Endothelial cell (in vitro differentiated cells): Measurements from ENCODE around the gene CAMSAP1. TPM values are rescaled to one million over a fixed set of nuclear protein-coding genes. Genes with fewer than 3 reads are reported as not detected.

Experiments used
- DNase-seq: peaks from one replicate; pipeline ENCODE4 v3.0.0; 2021; ENCODE audit warnings: low spot score
- H3K27ac Mint-ChIP-seq: one replicate; pipeline ENCODE4 v1.8.0; 2021; ENCODE audit warnings: mixed read lengths, inconsistent platforms; ENCODE audit not compliant: unreplicated experiment
- H3K27me3 Mint-ChIP-seq: one replicate; pipeline ENCODE4 v1.8.0; 2021; ENCODE audit warnings: mild to moderate bottlenecking, moderate library complexity, mixed read lengths, inconsistent platforms; ENCODE audit not compliant: unreplicated experiment
- H3K36me3 Mint-ChIP-seq: one replicate; pipeline ENCODE4 v1.8.0; 2021; ENCODE audit warnings: mild to moderate bottlenecking, low read depth, mixed read lengths, inconsistent platforms; ENCODE audit not compliant: unreplicated experiment
- H3K4me1 Mint-ChIP-seq: one replicate; pipeline ENCODE4 v1.8.0; 2021; ENCODE audit warnings: mild to moderate bottlenecking, mixed read lengths, inconsistent platforms; ENCODE audit not compliant: unreplicated experiment
- H3K4me3 Mint-ChIP-seq: one replicate; pipeline ENCODE4 v1.8.0; 2021; ENCODE audit warnings: mild to moderate bottlenecking, mixed read lengths, inconsistent platforms; ENCODE audit not compliant: unreplicated experiment
- H3K9me3 Mint-ChIP-seq: one replicate; pipeline ENCODE4 v1.8.0; 2021; ENCODE audit warnings: mixed read lengths, inconsistent platforms; ENCODE audit not compliant: unreplicated experiment
- CTCF ChIP-seq: fragments of 200-600 bp; sonication (generic); IDR thresholded peaks from one replicate; pipeline ENCODE4 v1.5.0; 2021; ENCODE audit warnings: antibody characterized with exemption; ENCODE audit not compliant: unreplicated experiment
- total RNA-seq: library from RNA; stranded (reverse); fragmentation: NEBNext Ultra II Directional; extraction: Animal tissue kit (Norgen Biotek cat#: 25700); gene quantifications from one replicate; pipeline ENCODE4 v1.2.1, GENCODE V29; 2021; ENCODE audit not compliant: unreplicated experiment

The CAMSAP1 gene
- total RNA-seq, 1 donor from 2014 or later, result 44.7 TPM

DNA sequence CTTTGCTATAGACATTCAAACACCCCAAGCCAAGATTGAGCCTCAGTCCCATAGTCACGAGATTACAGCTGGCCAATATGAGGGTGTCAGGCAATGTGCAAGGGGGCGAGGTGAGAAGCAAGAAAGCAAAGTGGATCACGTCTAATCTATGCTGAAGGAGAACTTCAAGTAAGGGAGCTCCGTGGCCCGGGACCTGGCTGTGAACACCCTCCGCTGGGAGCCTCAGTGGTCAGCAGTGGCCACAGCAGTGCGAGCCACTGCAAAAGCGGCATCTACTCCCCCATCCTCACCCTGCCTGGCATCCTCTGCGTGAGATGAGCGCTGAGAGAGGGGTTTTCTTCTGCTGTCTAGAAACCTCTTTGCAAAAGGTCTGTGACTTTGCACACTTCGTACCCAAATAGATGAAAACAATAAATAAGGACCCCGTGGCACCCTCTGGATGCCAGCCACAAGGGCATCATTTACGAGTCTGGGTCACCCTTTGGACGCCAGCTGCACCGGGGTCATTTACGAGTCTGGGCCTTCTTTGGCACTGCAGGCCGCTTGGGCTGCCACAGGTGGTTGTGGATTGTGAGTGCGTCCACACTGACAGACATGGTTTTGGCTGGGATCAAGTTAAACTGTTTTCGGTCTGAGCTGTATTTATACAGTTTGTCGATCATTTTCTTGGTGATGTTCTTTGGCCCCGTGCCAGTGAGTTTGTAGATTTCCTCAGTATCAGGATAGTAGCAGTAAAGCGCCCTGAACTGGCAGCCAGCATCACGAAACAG lies 96.4 kb downstream of the CAMSAP1 start:
- H3K4me1 Mint-ChIP-seq, result peaks cover 5% of the 10 kb centered on the region
- peak overlapping the region; percentile 66 for H3K4me3 Mint-ChIP-seq
- TF ChIP-seq CTCF, result no peak
- no peak overlapping the region for H3K27ac Mint-ChIP-seq
- peaks cover 22% of the 10 kb centered on the region for H3K36me3 Mint-ChIP-seq
- no peaks in the 10 kb centered on the region for H3K9me3 Mint-ChIP-seq
- H3K27me3 Mint-ChIP-seq, result peaks cover 5% of the 10 kb centered on the region
- DNase-seq, result no peak

DNA sequence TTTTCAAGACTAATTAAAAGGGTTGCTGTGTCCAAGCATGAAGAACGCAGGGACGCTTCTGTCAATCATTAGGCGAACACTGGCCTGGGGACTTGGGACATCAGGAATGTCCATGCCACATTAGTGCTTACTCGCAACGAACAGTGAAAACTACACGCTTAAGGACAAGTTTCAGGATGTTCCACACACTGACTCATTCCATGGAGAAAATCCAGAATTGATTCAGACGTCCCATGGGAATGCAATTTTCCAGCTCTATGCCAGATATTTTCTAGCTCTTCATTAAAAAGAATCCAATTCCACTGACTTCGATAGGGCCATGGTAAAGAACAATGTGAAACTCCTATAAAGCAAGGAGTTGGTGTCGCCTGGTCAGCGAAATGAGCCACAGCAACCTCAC lies 98.2 kb downstream of the CAMSAP1 start:
- peaks cover 10% of the 10 kb centered on the region for H3K36me3 Mint-ChIP-seq
- TF ChIP-seq CTCF, result no peak

GRCh38 chr9:135805422-135806022 lies 101.8 kb downstream of the CAMSAP1 start:
- no peak overlapping the region for H3K27ac Mint-ChIP-seq
- no peaks in the 10 kb centered on the region for H3K4me1 Mint-ChIP-seq
- H3K27me3 Mint-ChIP-seq, result peaks cover 8% of the 10 kb centered on the region
- no peaks in the 10 kb centered on the region for H3K36me3 Mint-ChIP-seq
- H3K9me3 Mint-ChIP-seq, result no peaks in the 10 kb centered on the region
- H3K4me3 Mint-ChIP-seq, result no peak overlapping the region
- DNase-seq, result no peak
- TF ChIP-seq CTCF, result no peak

More for the DNA sequence above, 98.2 kb downstream of the CAMSAP1 start:
- Mint-ChIP-seq H3K27ac (no peak overlapping the region), H3K4me1 (no peaks in the 10 kb centered on the region), H3K9me3 (no peaks in the 10 kb centered on the region), H3K27me3 (peaks cover 8% of the 10 kb centered on the region), H3K4me3 (no peak overlapping the region)
- DNase-seq, result no peak

DNA sequence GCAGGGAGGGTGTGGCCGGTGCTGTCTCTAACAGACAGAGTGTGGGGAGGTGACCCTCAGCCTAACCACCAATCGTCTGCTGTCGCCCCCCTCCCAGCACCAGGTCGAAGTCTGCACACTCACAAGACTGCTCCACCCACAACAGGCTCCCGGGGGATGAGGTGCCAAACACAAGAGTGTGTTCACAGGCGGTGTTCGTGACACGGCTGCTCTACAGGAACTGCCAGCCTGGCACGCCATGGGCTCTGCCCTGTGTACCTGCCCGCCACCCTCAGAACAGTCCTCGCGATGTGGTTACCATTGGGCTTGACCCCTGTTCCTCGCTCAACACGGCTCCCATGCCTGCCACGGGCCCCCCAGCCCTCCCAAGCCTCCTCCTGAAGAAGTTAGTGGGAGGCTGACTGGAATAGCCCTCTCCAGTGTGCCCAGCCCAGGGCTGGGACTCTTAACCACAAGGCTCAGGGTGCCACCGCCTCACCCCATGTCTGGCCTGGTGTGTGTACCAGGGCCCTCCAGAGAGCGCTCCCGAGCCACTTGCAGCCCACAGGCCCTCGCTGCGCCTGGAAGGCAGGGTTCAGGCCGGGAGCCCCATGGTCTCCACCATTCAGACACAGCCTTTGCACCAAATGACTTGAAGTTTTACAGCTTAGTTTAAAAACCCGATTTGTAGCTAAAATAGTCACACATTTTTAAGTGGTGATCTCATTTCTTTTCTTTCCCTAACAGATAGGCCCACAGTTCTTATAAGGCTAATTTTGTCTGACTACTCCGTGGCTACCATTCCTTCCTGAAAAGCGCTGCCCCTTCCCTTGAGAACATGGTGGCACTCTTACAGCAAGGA lies 102.5 kb downstream of the CAMSAP1 start:
- Mint-ChIP-seq H3K27me3 (peaks cover 8% of the 10 kb centered on the region), H3K4me3 (no peak overlapping the region), H3K27ac (no peak overlapping the region), H3K9me3 (no peaks in the 10 kb centered on the region), H3K4me1 (no peaks in the 10 kb centered on the region), H3K36me3 (no peaks in the 10 kb centered on the region)
- no peak for TF ChIP-seq CTCF
- DNase-seq, result no peak
